PC-9 (cell line): ENCODE data around the gene CRAT. TPM values are rescaled to one million over a fixed set of nuclear protein-coding genes. Genes with fewer than 3 reads are reported as not detected.

Experiments used
- Bru-seq: library from RNA; stranded (reverse); fragments of 400-500 nt; gene quantifications from one replicate; lab custom pipeline; 2021; lab: Mats Ljungman, UMichigan
- BruChase-seq, 2 experiments: library from RNA; stranded (reverse); fragments of 400-500 nt; gene quantifications; one replicate each; lab custom pipeline; 2021; lab: Mats Ljungman, UMichigan
- BruUV-seq: library from RNA; stranded (reverse); fragments of 400-500 nt; replicated peaks from 2 replicates; lab custom pipeline; 2021; lab: Mats Ljungman, UMichigan
- CTCF ChIA-PET: fragments of 300-600 bp; sonication (Branson Sonifier 250); formaldehyde crosslinking; loops from one replicate; lab custom pipeline; 2022; ENCODE audit warnings: antibody characterized with exemption; lab: Charles Lee
- POLR2A ChIA-PET: fragments of 300-600 bp; sonication (Branson Sonifier 250); formaldehyde crosslinking; loops from one replicate; lab custom pipeline; 2022; ENCODE audit warnings: antibody characterized with exemption; ENCODE audit not compliant: unreplicated experiment; lab: Charles Lee
- DNase-seq, 2 experiments: peaks; one replicate each; pipeline versions ENCODE4 v3.0.0 to v3.0.0-alpha.2; 2015 to 2022; ENCODE audit warnings: mixed read lengths in 1 of 2
- H2AFZ ChIP-seq: fragments of 200-600 bp; sonication (generic); 2 replicates; pipeline ENCODE4 v1.8.1; 2017; ENCODE audit warnings: antibody characterized with exemption
- H3F3A ChIP-seq: fragments of 200-600 bp; sonication (generic); 2 replicates; pipeline ENCODE4 v1.8.1; 2017; ENCODE audit warnings: antibody characterized with exemption, mild to moderate bottlenecking, low read depth; ENCODE audit not compliant: insufficient read depth
- H3K27ac ChIP-seq: fragments of 200-600 bp; sonication (generic); 2 replicates; pipeline ENCODE4 v1.6.1; 2016; ENCODE audit warnings: mixed run types
- H3K27me3 ChIP-seq: fragments of 200-600 bp; sonication (generic); 2 replicates; pipeline ENCODE4 v1.6.1; 2016; ENCODE audit warnings: low read depth, mixed run types; ENCODE audit not compliant: insufficient read depth
- H3K36me3 ChIP-seq: fragments of 200-600 bp; sonication (generic); 2 replicates; pipeline ENCODE4 v1.6.1; 2016; ENCODE audit warnings: low read depth, mixed run types
- H3K4me1 ChIP-seq: fragments of 200-600 bp; sonication (generic); replicated peaks from 2 replicates; pipeline ENCODE4 v1.6.1; 2016; ENCODE audit warnings: mixed run types; ENCODE audit not compliant: insufficient read depth
- H3K4me2 ChIP-seq: fragments of 200-600 bp; sonication (generic); 2 replicates; pipeline ENCODE4 v1.6.1; 2017; ENCODE audit warnings: mixed run types
- H3K4me3 ChIP-seq: fragments of 200-600 bp; sonication (generic); 2 replicates; pipeline ENCODE4 v1.6.1; 2016; ENCODE audit warnings: mixed run types
- H3K79me2 ChIP-seq: fragments of 200-600 bp; sonication (generic); 2 replicates; pipeline ENCODE4 v1.6.1; 2017; ENCODE audit warnings: low read depth, mixed run types
- H3K9me2 ChIP-seq: fragments of 200-600 bp; sonication (generic); 2 replicates; pipeline ENCODE4 v1.8.1; 2017; ENCODE audit warnings: mild to moderate bottlenecking; ENCODE audit not compliant: insufficient read depth
- H3K9me3 ChIP-seq: fragments of 200-600 bp; sonication (generic); 2 replicates; pipeline ENCODE4 v1.8.1; 2016; ENCODE audit warnings: low read depth; ENCODE audit not compliant: insufficient read depth
- H4K20me1 ChIP-seq: fragments of 200-600 bp; sonication (generic); 2 replicates; pipeline ENCODE4 v1.8.1; 2017; ENCODE audit not compliant: insufficient read depth
- CTCF ChIP-seq: fragments of 200-600 bp; sonication (generic); conservative IDR thresholded peaks from 2 replicates; pipeline ENCODE4 v1.6.1; 2017; ENCODE audit warnings: mixed run types, antibody characterized with exemption, mild to moderate bottlenecking, moderate library complexity
- EZH2 ChIP-seq: fragments of 200-600 bp; sonication (generic); IDR thresholded peaks from 2 replicates; pipeline ENCODE4 v1.8.0; 2017; ENCODE audit warnings: antibody characterized with exemption, low read depth
- intact Hi-C: fragments of 100-400 bp; cut with micrococcal nuclease; formaldehyde crosslinking; loops from one replicate; pipeline ENCODE4 v1.10.0; 2022; ENCODE audit not compliant: unreplicated experiment
- long read RNA-seq: library from polyadenylated mRNA; stranded (forward); transcript quantifications from one replicate; pipeline ENCODE4 v2.0.0, GENCODE V29; 2022
- total RNA-seq: library from RNA; stranded (reverse); gene quantifications from 2 replicates; pipeline ENCODE4 v1.2.3, GENCODE V29; 2021

The CRAT gene
- total RNA-seq (40.3 and 60.0 TPM in 2 replicates), Bru-seq, nascent RNA (percentile 39 among the genes with signal in this experiment), BruChase-seq, experiment 1, labeled RNA remaining after a 2-hour chase (percentile 49 among the genes with signal in this experiment), BruChase-seq, experiment 2, labeled RNA remaining after a 6-hour chase (percentile 60 among the genes with signal in this experiment)
- long read RNA-seq, transcript CRAT-201 (14 exons, 2,763 nt), result major isoform, 38 of 81 reads
- long read RNA-seq, transcript CRAT-207 (15 exons, 2,253 nt), result minor isoform, 11 of 81 reads
- long read RNA-seq, partial matches to known transcripts, result 10 of 81 reads
- long read RNA-seq, other reads (novel, unspliced or antisense), result 20 of 81 reads

- POLR2A ChIA-PET, result interaction anchor here (0.6 to 1.3 kb wide), 2 partner anchors 30 to 298 kb away, joined by 3 read pairs; partner anchors contain the start of gene DOLPP1
- Histone ChIP-seq H4K20me1 (no peaks in the 10 kb centered on the region), H3K9me3 (no peaks in the 10 kb centered on the region), H3K36me3 (no peaks in the 10 kb centered on the region), H2AFZ (peak within 1 kb of the TSS; percentile 98), H3K4me1 (peaks cover 24% of the 10 kb centered on the region; the same call in 1 of the 2 replicates), H3K4me2 (peak within 1 kb of the TSS; percentile 95), H3F3A (peaks cover 36% of the 10 kb centered on the region; the same call in 1 of the 2 replicates), H3K79me2 (peaks cover 41% of the 10 kb centered on the region), H3K4me3 (peak within 1 kb of the TSS; percentile 93), H3K9me2 (no peaks in the 10 kb centered on the region), H3K27ac (peak within 1 kb of the TSS; percentile 74), H3K27me3 (no peaks in the 10 kb centered on the region)
- TF ChIP-seq CTCF (no peak), EZH2 (no peak)
- CTCF ChIA-PET, result no interaction called here
- intact Hi-C loops, result loop anchor here (1.0 to 5.0 kb wide), 4 partner anchors 30 to 739 kb away; partner anchors contain the start of genes DOLPP1, SH3GLB2 and URM1
- BruUV-seq, result TSS peak; percentile 78
- peak; percentile 78 to 96 for DNase-seq
Observed at GRCh38 chr9:129110740-129111527, at the start of gene CRAT, which contains the start of gene PTPA. Gene CRAT, minus strand, starts transcription at chr9:129110793. Its CDS starts 284 bp downstream, at chr9:129110509. Gene PTPA, plus strand, starts transcription at chr9:129111415. Its CDS starts 186 bp downstream, at chr9:129111601.

- Histone ChIP-seq H3K36me3 (no peaks in the 10 kb centered on the region), H3K4me2 (no peak overlapping the region), H3K9me2 (no peaks in the 10 kb centered on the region), H3K27ac (no peak overlapping the region), H3K4me1 (no peaks in the 10 kb centered on the region), H2AFZ (no peak overlapping the region), H3F3A (no peaks in the 10 kb centered on the region), H3K9me3 (no peaks in the 10 kb centered on the region), H4K20me1 (no peaks in the 10 kb centered on the region), H3K4me3 (no peak overlapping the region), H3K79me2 (no peaks in the 10 kb centered on the region), H3K27me3 (no peaks in the 10 kb centered on the region)
- TF ChIP-seq EZH2 (no peak), CTCF (no peak)
- DNase-seq, result no peak
- POLR2A ChIA-PET, result no interaction called here
- CTCF ChIA-PET, result no interaction called here
- intact Hi-C loops, result no loop called here
- BruUV-seq, result no TSS peak
Observed at GRCh38 chr9:129156163-129156562, 45.6 kb upstream of the CRAT start.

- TF ChIP-seq EZH2, result no peak
- no peak for TF ChIP-seq CTCF
- CTCF ChIA-PET, result no interaction called here
- intact Hi-C loops, result no loop called here
Observed at GRCh38 chr9:129154866-129155477, 44.4 kb upstream of the CRAT start.

More at GRCh38 chr9:129154866-129155477, 44.4 kb upstream of the CRAT start:
- no TSS peak for BruUV-seq
- H3K9me2 ChIP-seq, result no peaks in the 10 kb centered on the region
- no peaks in the 10 kb centered on the region for H3K9me3 ChIP-seq
- H3K4me1 ChIP-seq, result no peaks in the 10 kb centered on the region
- no peak for DNase-seq
- no peaks in the 10 kb centered on the region for H3F3A ChIP-seq
- no peak overlapping the region for H2AFZ ChIP-seq
- no peaks in the 10 kb centered on the region for H4K20me1 ChIP-seq
- no peaks in the 10 kb centered on the region for H3K36me3 ChIP-seq
- H3K4me3 ChIP-seq, result no peak overlapping the region
- POLR2A ChIA-PET, result no interaction called here
- no peaks in the 10 kb centered on the region for H3K27me3 ChIP-seq
- no peaks in the 10 kb centered on the region for H3K79me2 ChIP-seq
- H3K27ac ChIP-seq, result no peak overlapping the region
- no peak overlapping the region for H3K4me2 ChIP-seq
